Measurements from ENCODE around the gene TNFSF12.

DNA sequence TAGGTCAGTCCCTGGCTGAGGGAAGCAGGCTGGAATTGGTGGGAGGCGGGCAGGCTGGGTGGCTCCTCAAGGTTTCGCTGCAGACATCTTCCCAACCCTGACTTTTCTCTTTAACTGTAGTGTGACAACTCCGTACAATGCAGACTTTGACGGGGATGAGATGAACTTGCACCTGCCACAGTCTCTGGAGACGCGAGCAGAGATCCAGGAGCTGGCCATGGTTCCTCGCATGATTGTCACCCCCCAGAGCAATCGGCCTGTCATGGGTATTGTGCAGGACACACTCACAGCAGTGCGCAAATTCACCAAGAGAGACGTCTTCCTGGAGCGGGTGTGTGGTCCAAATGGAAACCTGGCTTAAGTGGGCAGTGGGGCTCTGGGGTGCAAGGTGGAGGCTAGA is 49.7 kb upstream of the TNFSF12 start:
- TF ChIP-seq EZH2 (IDR thresholded peaks at IDR 0.05) (no peak), POLR2AphosphoS5 (IDR thresholded peaks at IDR 0.05; ENCODE audit: borderline replicate concordance, low read depth, low read length) (no peak), FOXP2 (optimal IDR thresholded peaks at IDR 0.05; ENCODE audit: control extremely low read depth, extremely low read length, insufficient read depth) (no peak)
